Measurements from ENCODE around the gene AOPEP.
A peak's percentile ranks its signal among the peaks of the same experiment; 100 is the strongest.
"Not testable (repeated sequence)": the region's sequence is repeated elsewhere in the genome, so short reads cannot be mapped to it uniquely, and the experiment has no call there.

Gene AOPEP

DNA sequence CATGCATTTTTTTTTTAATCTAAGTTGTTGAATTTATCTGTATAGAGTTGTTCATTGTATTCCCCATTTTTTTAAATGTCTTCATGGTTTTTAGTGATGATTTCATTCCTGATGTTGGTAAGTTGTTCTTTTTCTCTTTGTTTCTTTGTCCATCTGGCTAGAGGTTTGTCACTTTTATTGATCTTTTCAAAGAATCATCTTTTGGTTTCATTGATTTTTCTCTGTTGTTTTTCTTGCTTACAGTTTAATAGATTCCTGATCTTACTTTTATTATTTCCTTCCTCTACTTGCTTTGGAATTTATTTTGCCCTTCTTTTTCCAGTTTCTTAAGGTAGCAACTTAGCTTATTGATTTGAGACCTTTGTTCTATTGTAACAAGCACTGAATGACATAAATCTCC, 114.2 kb downstream of the AOPEP start:
- Mint-ChIP-seq H3K36me3 (ENCODE audit: low read depth) (peaks cover 29% of the 10 kb centered on the region), H3K27me3 (no peaks in the 10 kb centered on the region), H3K27ac (peak overlapping the region; percentile 17), H3K4me1 (ENCODE audit: low read depth) (peaks cover 21% of the 10 kb centered on the region), H3K4me3 (no peak overlapping the region), H3K9me3 (peaks cover 18% of the 10 kb centered on the region)

DNA sequence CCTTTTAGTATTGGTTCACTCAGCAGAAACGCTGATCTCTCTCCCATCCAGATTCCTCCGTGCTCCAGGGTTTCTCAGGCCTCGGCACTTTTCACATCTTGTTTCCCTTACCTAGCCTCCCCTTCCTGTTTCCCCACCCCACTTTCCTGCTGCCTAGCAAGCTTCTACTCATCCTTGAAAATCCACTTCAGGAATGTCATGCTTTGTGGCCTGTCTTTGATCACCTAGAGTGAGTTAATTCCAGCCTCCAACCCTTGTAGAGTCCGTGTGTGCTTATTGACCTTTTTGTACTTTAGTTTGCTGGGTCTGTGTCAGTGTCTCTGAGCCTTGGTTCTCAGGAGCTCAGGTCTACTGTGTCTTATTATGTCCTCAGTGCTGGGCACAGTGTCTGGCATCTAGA, 116.6 kb downstream of the AOPEP start:
- H3K9me3 Mint-ChIP-seq: peaks cover 12% of the 10 kb centered on the region
- no peaks in the 10 kb centered on the region for H3K27me3 Mint-ChIP-seq
- no peak overlapping the region for H3K4me3 Mint-ChIP-seq
- H3K4me1 Mint-ChIP-seq (ENCODE audit: low read depth): peaks cover 32% of the 10 kb centered on the region
- peaks cover 18% of the 10 kb centered on the region for H3K36me3 Mint-ChIP-seq (ENCODE audit: low read depth)
- no peak overlapping the region for H3K27ac Mint-ChIP-seq

DNA sequence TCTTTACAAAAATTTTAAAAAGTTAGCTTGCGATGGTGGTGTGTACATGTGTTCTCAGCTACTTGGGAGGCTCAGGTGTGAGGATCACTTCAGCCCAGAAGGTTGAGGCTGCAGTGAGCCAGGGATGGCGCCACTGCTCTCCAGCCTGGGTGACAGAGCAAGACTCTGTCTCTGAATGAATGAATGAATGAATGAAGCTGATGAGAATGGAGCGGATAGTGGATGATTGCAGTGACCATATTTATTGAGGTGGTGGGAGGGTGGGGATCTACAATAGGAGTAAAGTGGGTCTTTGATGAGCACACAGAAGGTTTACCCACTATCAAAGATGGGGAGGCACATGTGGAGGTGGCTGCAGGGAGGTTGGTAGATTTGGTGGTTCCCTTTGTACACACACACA, 120.2 kb downstream of the AOPEP start:
- no peaks in the 10 kb centered on the region for H3K9me3 Mint-ChIP-seq
- no peak overlapping the region for H3K4me3 Mint-ChIP-seq
- H3K27ac Mint-ChIP-seq: no peak overlapping the region
- no peaks in the 10 kb centered on the region for H3K36me3 Mint-ChIP-seq (ENCODE audit: low read depth)
- no peaks in the 10 kb centered on the region for H3K27me3 Mint-ChIP-seq
- peaks cover 17% of the 10 kb centered on the region for H3K4me1 Mint-ChIP-seq (ENCODE audit: low read depth)

DNA sequence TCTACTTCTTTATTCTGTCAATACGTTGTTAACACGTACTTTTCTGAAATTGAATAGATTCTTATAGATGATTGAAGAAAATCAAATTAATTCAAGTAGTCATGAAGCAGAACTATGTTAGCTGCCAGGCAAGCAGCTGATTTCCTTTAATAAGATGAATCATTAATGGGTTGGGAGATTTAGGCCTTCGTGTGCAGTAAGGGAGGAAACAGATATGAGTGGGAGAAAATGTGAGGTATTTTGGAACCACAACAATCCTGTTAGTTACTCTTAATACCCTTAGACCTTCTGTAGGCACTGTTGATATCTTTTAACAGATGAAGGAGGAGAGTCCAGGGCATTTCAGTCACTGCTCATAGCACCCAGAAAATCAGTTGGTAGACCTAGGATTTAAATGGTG, 121.0 kb downstream of the AOPEP start:
- no peaks in the 10 kb centered on the region for H3K36me3 Mint-ChIP-seq (ENCODE audit: low read depth)
- no peaks in the 10 kb centered on the region for H3K9me3 Mint-ChIP-seq
- H3K4me1 Mint-ChIP-seq (ENCODE audit: low read depth): peaks cover 21% of the 10 kb centered on the region
- H3K27ac Mint-ChIP-seq: peak overlapping the region; percentile 22
- no peak overlapping the region for H3K4me3 Mint-ChIP-seq
- no peaks in the 10 kb centered on the region for H3K27me3 Mint-ChIP-seq

DNA sequence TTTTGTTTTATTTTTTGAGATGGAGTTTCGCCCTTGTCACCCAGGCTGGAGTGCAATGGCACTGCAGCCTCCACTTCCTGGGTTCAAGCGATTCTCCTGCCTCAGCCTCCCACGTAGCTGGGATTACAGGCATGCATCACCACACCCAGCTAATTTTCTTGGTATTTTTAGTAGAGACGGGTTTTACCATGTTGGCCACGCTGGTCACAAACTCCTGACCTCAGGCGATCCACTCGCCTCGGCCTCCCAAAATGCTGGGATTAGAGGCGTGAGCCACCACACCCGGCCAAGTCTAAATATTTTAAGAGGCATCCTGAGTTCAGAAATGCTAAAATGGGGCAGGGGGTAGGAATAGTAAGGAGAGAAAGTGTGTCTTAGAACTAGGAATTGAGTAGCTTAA, 122.3 kb downstream of the AOPEP start:
- not testable (repeated sequence) for H3K27ac Mint-ChIP-seq; H3K4me3 Mint-ChIP-seq; H3K9me3 Mint-ChIP-seq; H3K27me3 Mint-ChIP-seq; H3K36me3 Mint-ChIP-seq (ENCODE audit: low read depth)
- peaks cover 15% of the 10 kb centered on the region for H3K4me1 Mint-ChIP-seq (ENCODE audit: low read depth)

DNA sequence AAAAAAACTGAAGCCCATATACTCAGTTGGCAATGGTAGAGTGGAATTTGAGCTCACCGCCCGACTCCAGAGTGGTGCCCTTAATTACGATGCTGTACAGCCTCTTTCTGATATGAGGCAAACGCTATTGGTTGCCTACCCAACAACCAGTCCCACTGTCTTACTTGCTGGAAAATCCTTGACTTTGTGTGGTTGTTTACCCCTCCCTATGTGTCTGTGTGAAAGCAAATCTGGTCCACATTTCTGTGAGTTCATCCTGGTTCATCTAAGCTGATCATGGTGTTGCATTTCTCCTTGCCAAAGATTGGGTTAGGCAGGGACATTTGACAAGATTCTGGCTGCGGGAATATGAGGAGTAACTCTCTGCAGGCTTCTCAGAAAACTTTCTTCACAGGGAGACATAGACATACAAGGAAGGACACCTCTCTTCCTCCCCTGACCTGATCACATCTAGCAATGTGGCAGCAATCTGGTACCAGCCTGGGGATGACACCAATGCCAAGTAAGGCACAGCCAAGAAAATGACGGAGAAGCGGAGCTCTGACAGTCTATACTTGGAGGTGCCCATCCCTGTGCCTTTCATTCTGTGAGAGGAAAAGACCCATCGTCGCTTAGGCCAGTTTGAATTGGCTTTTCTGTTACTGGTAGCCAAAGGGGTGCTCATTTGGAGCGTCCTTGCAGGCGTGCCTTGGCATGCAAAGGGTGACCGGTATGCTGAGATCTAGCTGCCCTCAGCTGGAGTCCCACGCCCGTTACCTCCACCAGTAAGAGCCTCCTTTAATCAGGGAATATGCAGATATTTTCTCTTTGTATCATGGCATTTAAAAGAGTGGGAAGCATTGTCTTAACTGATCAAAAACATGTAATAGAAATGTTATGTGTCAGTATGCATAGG, 124.3 kb downstream of the AOPEP start:
- Mint-ChIP-seq H3K36me3 (ENCODE audit: low read depth) (no peaks in the 10 kb centered on the region), H3K27ac (no peak overlapping the region), H3K4me1 (ENCODE audit: low read depth) (peaks cover 15% of the 10 kb centered on the region), H3K9me3 (no peaks in the 10 kb centered on the region), H3K27me3 (no peaks in the 10 kb centered on the region), H3K4me3 (no peak overlapping the region)

DNA sequence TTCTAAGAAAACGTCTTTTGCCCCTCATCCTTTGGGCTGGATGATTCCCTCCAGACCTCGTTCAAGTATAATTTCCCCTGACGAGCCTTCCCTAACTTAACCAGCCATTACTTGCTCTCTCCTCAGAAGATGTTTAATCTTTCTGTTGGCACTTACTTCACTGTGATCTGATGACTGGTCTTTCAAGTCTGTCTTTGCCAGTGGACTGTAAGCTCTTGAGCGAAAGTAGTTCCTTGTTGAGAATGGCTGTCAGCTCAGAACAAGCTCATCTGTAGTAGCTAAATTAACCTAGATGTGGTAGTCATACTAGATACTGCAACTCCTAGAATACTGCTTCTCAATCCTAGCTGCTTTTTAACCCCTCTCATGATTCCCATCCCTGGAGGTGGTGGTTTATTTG, 125.0 kb downstream of the AOPEP start:
- Mint-ChIP-seq H3K9me3 (no peaks in the 10 kb centered on the region), H3K27ac (no peak overlapping the region), H3K27me3 (no peaks in the 10 kb centered on the region), H3K4me3 (no peak overlapping the region), H3K36me3 (ENCODE audit: low read depth) (no peaks in the 10 kb centered on the region), H3K4me1 (ENCODE audit: low read depth) (peaks cover 15% of the 10 kb centered on the region)

DNA sequence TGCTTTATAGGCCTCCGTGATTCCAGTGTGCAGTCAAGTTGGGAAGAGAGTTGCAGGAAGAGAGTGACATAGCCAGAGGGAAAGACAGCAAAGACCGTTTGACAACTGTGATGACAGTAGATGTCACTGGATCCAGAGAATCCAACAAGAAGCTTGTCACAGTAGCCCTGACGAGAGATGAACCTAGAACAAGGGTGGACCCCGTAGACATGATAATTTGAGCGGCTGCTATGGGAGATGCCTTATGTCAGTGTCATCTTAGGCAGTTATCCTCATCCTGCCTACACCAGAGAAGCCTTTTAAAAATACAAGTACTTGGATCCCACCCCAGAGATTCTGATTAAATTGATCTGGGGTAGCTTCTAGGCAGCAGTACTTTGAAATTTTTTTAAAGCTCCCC, 125.4 kb downstream of the AOPEP start:
- peaks cover 13% of the 10 kb centered on the region for H3K4me1 Mint-ChIP-seq (ENCODE audit: low read depth)
- H3K36me3 Mint-ChIP-seq (ENCODE audit: low read depth): no peaks in the 10 kb centered on the region
- no peak overlapping the region for H3K4me3 Mint-ChIP-seq
- H3K9me3 Mint-ChIP-seq: no peaks in the 10 kb centered on the region
- H3K27ac Mint-ChIP-seq: no peak overlapping the region
- H3K27me3 Mint-ChIP-seq: no peaks in the 10 kb centered on the region

DNA sequence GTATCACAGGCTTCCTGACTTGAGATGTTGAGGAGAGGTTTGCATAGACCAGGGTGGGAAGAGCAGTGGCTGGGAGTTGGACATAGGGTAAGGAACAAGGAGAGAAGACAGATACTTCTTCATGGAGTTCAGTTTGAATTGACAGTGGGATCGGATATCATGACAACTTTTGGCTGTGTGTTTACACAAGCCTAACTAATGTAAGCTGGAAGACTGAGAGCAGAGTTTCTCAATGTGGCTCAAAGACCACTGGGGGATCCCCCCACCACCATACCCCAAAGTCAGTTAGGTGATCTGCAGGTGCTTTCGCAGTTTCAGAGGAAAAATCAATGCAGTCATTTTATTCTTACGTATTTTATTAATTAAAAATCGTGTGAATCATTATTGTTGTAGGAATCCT, 125.9 kb downstream of the AOPEP start:
- Mint-ChIP-seq H3K4me3 (no peak overlapping the region), H3K9me3 (no peaks in the 10 kb centered on the region), H3K27me3 (no peaks in the 10 kb centered on the region), H3K4me1 (ENCODE audit: low read depth) (peaks cover 10% of the 10 kb centered on the region), H3K36me3 (ENCODE audit: low read depth) (no peaks in the 10 kb centered on the region), H3K27ac (no peak overlapping the region)

DNA sequence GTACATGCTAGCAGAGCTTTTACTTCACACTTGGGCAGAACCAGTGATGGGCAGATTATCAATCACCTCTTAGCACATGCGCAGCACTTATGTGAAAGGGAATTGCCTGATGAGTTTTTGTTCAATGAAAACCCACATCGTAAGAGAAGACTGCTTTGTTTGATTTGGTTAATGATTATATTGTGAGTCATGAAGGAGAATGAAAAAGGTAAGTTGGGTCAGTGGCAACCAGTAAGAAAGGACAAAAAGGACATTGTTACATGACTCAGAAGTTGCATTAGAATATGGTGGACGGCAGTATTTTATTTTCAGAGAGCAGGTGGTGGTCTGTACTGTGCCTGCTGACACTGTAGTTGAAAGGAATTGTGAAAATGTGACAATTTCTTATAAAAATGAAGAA, 127.4 kb downstream of the AOPEP start:
- Mint-ChIP-seq H3K9me3 (peaks cover 3% of the 10 kb centered on the region), H3K27me3 (no peaks in the 10 kb centered on the region), H3K36me3 (ENCODE audit: low read depth) (no peaks in the 10 kb centered on the region), H3K4me1 (ENCODE audit: low read depth) (peaks cover 4% of the 10 kb centered on the region), H3K27ac (no peak overlapping the region), H3K4me3 (no peak overlapping the region)

DNA sequence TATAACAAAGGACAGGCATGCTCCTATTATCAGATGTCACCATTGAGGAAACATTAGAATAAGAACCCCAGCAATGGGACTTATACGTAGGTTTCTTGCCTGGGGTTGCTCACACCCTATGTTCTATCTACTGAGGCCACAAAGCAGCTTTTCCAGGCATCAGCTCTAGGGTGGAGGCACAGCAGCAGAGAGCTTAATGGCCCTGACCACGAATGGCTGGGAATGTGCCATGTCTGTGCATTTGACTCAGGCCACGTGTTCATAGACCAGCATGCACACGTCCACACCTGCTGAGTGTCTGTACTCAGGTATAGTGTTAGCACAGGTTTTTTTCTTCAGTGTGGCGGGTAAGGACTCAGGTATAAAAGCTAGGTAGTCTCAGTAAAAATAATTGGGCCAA, 129.4 kb downstream of the AOPEP start:
- H3K4me1 Mint-ChIP-seq (ENCODE audit: low read depth): peaks cover 22% of the 10 kb centered on the region
- H3K36me3 Mint-ChIP-seq (ENCODE audit: low read depth): no peaks in the 10 kb centered on the region
- H3K27ac Mint-ChIP-seq: no peak overlapping the region

DNA sequence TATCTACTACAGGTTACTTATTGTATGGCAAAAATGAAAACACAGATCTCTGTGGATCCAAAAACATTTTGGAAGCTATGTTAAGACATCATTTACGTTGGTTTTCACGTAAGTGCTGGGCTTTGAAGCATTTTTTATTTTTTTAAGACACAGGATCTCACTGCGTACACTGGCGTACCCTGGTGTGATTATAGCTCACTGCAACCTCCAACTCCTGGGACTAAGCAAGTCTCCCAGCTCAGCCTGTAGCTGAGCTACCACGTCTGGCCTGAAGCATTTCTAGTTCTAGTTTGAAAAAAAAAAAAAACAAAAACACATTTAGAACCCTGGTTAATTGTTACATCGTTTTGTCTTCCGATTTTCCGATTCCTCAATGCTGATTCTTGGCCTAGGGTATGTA, 131.3 kb downstream of the AOPEP start:
- H3K4me1 Mint-ChIP-seq (ENCODE audit: low read depth): peaks cover 37% of the 10 kb centered on the region
- H3K9me3 Mint-ChIP-seq: peaks cover 3% of the 10 kb centered on the region
- no peaks in the 10 kb centered on the region for H3K36me3 Mint-ChIP-seq (ENCODE audit: low read depth)
- H3K4me3 Mint-ChIP-seq: no peak overlapping the region
- H3K27me3 Mint-ChIP-seq: peaks cover 4% of the 10 kb centered on the region
- H3K27ac Mint-ChIP-seq: no peak overlapping the region

More for the DNA sequence above, 129.4 kb downstream of the AOPEP start:
- peaks cover 3% of the 10 kb centered on the region for H3K9me3 Mint-ChIP-seq
- H3K4me3 Mint-ChIP-seq: no peak overlapping the region
- H3K27me3 Mint-ChIP-seq: peaks cover 4% of the 10 kb centered on the region

DNA sequence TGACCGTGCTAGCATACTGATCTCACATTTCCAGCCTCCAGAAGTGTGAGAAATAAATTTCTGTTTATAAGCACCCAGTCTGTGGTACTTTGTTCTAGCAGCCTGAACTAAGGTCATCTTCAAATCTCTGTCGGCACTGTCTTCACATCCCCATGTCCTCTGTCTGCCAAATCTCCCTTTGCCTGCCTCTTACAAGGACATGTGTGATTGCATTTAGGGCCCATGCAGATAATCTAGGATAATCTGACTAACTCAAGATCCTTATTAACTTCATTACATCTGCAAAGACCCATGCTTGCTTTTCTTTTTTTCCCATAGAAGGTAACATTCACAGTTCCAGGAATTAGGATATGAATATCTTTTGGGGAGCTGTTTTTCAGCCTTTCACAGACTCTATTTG, 132.7 kb downstream of the AOPEP start:
- H3K36me3 Mint-ChIP-seq (ENCODE audit: low read depth): no peaks in the 10 kb centered on the region
- H3K27ac Mint-ChIP-seq: no peak overlapping the region
- no peak overlapping the region for H3K4me3 Mint-ChIP-seq
- peaks cover 4% of the 10 kb centered on the region for H3K27me3 Mint-ChIP-seq
- peaks cover 47% of the 10 kb centered on the region for H3K4me1 Mint-ChIP-seq (ENCODE audit: low read depth)
- H3K9me3 Mint-ChIP-seq: peaks cover 3% of the 10 kb centered on the region

DNA sequence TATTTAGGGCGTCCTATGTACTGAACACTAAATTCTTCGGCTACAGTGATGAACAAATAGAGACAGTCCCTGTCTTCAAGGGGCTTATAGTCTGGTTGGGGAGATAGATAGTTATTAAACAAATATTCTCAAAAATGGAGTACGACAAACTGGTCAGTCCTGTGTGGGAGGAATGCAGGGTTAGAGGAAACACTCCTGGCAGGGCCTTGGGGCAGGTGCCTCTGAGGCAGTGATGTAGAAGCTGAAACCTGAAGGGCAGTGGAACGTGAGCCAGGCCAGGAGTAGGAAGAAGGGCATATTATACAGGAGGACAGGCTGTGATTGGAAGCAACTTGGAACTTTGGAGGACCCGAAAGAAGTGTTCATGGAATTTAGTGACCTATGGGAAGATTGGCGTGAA, 133.4 kb downstream of the AOPEP start:
- Mint-ChIP-seq H3K27ac (peak overlapping the region; percentile 53), H3K36me3 (ENCODE audit: low read depth) (no peaks in the 10 kb centered on the region), H3K4me3 (peak overlapping the region; percentile 11), H3K27me3 (peaks cover 4% of the 10 kb centered on the region), H3K9me3 (peaks cover 3% of the 10 kb centered on the region), H3K4me1 (ENCODE audit: low read depth) (peaks cover 48% of the 10 kb centered on the region)

DNA sequence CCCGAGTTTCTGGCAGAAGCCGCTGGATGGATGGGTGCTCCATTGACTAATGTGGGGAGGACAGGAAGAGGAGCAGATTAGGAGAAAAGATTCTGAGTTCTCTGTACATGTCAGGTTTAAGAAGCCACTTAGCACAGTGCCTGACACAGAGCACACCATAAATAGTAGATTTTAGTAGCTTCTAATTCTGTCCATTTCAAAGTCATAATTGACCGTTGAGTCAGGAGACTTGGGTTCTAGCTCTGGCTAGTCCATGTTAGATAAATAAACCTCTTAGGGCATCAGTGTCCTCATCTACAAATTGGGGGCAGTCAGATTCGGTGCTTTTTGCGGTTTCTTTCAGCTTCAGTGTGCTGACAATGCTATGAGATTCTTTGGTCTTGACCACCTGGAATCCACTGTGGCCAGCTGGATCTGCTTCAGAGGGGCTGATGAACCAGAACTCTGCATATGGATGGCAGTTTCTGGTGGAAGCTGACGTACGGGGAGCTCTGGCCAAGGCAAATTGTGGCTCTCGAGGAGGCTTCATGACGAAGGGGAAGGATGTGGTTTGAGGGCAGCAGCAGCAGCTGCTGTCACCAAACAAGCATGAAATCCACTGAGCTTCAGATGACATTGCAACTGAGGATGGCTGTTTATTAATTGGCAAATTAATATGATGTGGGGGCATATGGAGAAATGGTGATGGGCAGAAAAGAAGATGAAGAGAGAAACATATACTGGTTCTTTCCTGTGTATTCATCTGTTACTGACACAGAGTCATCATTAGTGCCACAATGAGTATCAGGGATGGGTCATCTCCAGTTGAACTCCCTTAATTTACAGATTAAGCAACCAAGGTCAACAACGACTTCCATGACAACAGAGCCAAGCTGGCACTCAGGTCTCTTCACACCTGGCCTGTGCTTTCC, 134.4 kb downstream of the AOPEP start:
- Mint-ChIP-seq H3K4me1 (ENCODE audit: low read depth) (peaks cover 48% of the 10 kb centered on the region), H3K9me3 (peaks cover 3% of the 10 kb centered on the region), H3K4me3 (peak overlapping the region; percentile 53), H3K36me3 (ENCODE audit: low read depth) (no peaks in the 10 kb centered on the region), H3K27me3 (peaks cover 6% of the 10 kb centered on the region), H3K27ac (peak overlapping the region; percentile 82)

Measured in stimulated activated naive CD8-positive, alpha-beta T cell treated with anti-CD3 and anti-CD28 coated beads, Interleukin-15, Interleukin-2, amounts not matched to agents 100 ng/mL and 50 ng/mL, for 24 hours (primary cell).